HG03439 (cell line): ENCODE data around the gene IGF2BP3.

Source experiments
- ATAC-seq: cut with Tn5 transposase; IDR thresholded peaks from one replicate; pipeline ENCODE4 v1.9.1; 2021; ENCODE audit warnings: mild to moderate bottlenecking, moderate library complexity; ENCODE audit not compliant: unreplicated experiment

IGF2BP3 gene

GRCh38 chr7:23298885-23299769, 171.2 kb downstream of the IGF2BP3 start, which contains the start of gene MALSU1:
Gene MALSU1, plus strand, starts transcription at chr7:23299339. Its CDS starts 14 bp downstream, at chr7:23299353.
- ATAC-seq = peak; percentile 98

- no peak for ATAC-seq
Measured at GRCh38 chr7:23298141-23298881, 172.0 kb downstream of the IGF2BP3 start.

- no peak for ATAC-seq
Measured at GRCh38 chr7:23295401-23295697, 174.9 kb downstream of the IGF2BP3 start.

GRCh38 chr7:23294549-23295400, 175.5 kb downstream of the IGF2BP3 start:
- ATAC-seq = no peak

- no peak for ATAC-seq
Measured at GRCh38 chr7:23293500-23294073, 176.7 kb downstream of the IGF2BP3 start.

- ATAC-seq = no peak
Measured at GRCh38 chr7:23292623-23293022, 177.7 kb downstream of the IGF2BP3 start.

- no peak for ATAC-seq
Measured at GRCh38 chr7:23291957-23292560, 178.2 kb downstream of the IGF2BP3 start.

GRCh38 chr7:23290993-23291392, 179.3 kb downstream of the IGF2BP3 start:
- no peak for ATAC-seq

- ATAC-seq = no peak
Measured at GRCh38 chr7:23287612-23288011, 182.7 kb downstream of the IGF2BP3 start.

- no peak for ATAC-seq
Measured at GRCh38 chr7:23285657-23286646, 184.3 kb downstream of the IGF2BP3 start.

- no peak for ATAC-seq
Measured at GRCh38 chr7:23284871-23285270, 185.4 kb downstream of the IGF2BP3 start.

- no peak for ATAC-seq
Measured at GRCh38 chr7:23283086-23283485, 187.2 kb downstream of the IGF2BP3 start.

- ATAC-seq = no peak
Measured at GRCh38 chr7:23279819-23280525, 190.3 kb downstream of the IGF2BP3 start.

GRCh38 chr7:23277359-23277989, 192.8 kb downstream of the IGF2BP3 start:
- ATAC-seq = no peak

- no peak for ATAC-seq
Measured at GRCh38 chr7:23276947-23277346, 193.3 kb downstream of the IGF2BP3 start.

GRCh38 chr7:23276376-23276775, 193.9 kb downstream of the IGF2BP3 start:
- no peak for ATAC-seq

GRCh38 chr7:23275912-23276311, 194.4 kb downstream of the IGF2BP3 start:
- no peak for ATAC-seq

GRCh38 chr7:23273141-23273599, 197.1 kb downstream of the IGF2BP3 start:
- ATAC-seq = peak; percentile 95
